Ovary (tissue), 9 donors: ENCODE measurements around the gene PTCH1. TPM values are rescaled to one million over a fixed set of nuclear protein-coding genes. Genes with fewer than 3 reads are reported as not detected.

Experiments used
- DNase-seq, 5 donors: peaks; one replicate each; pipeline ENCODE4 v3.0.0-alpha.2; 2019 to 2020
- H3K27ac ChIP-seq, 2 donors: fragments of 200-600 bp; one replicate each; pipeline versions ENCODE4 v1.5.1 to v1.8.0; 2019 to 2022
- H3K27me3 ChIP-seq: fragments of 200-600 bp; one replicate; pipeline ENCODE4 v1.8.0; 2022
- H3K36me3 ChIP-seq: fragments of 200-600 bp; sonication (generic); one replicate; pipeline ENCODE4 v1.5.1; 2019
- H3K4me1 ChIP-seq: one replicate; pipeline ENCODE4 v1.8.1; 2013; ENCODE audit warnings: mild to moderate bottlenecking, moderate library complexity; ENCODE audit not compliant: insufficient read depth
- H3K4me3 ChIP-seq: fragments of 200-600 bp; sonication (generic); one replicate; pipeline ENCODE4 v1.5.1; 2017
- H3K9me3 ChIP-seq, 2 donors: fragments of 200-600 bp in 1 of 2; sonication (generic) in 1 of 2; one replicate each; pipeline versions ENCODE4 v1.5.1 to v1.8.1; 2013 to 2019; ENCODE audit warnings: mild to moderate bottlenecking in 1 of 2, moderate library complexity in 1 of 2
- EP300 ChIP-seq: sonication (generic); formaldehyde crosslinking; IDR thresholded peaks from one replicate; pipeline ENCODE4 v1.6.1; 2017; ENCODE audit warnings: antibody characterized with exemption
- POLR2A ChIP-seq: fragments of 450-650 bp; IDR thresholded peaks from one replicate; pipeline ENCODE4 v1.6.1; 2017; ENCODE audit warnings: antibody characterized with exemption, mild to moderate bottlenecking, moderate library complexity
- WGBS, 3 donors: extraction: QIAGEN DNeasy Blood & Tissue Kit in 1 of 3; methylation state at CpG; one replicate each; pipeline versions ENCODE4 v1.1.5 to v1.1.7; 2013 to 2017; 5-methylcytosine and 5-hydroxymethylcytosine counted together
- intact Hi-C, 4 donors: fragments of 100-400 bp; cut with DNase I; formaldehyde crosslinking; loops; one replicate each; pipeline versions ENCODE4 v1.11.0 to v1.15.1; 2022 to 2023
- polyA plus RNA-seq, 2 donors: library from polyadenylated mRNA; stranded (reverse); fragments of 200-250 nt in 1 of 2; fragments of 350-450 nt in 1 of 2; fragmentation: Illumina TruSeq in 1 of 2; extraction: RNeasy Lipid Tissue Mini Kit (QIAGEN cat#74804) in 1 of 2; gene quantifications; one replicate each; pipeline ENCODE4 v1.2.3, GENCODE V29; 2013 to 2014
- total RNA-seq, 7 donors: library from RNA; depleted of rRNA in 2 of 7; stranded (reverse); fragments of >200 nt in 2 of 7; fragmentation: NEBNext Ultra II Directional in 3 of 7; extraction: Animal tissue kit (Norgen Biotek cat#: 25700) in 3 of 7; gene quantifications; one replicate each; pipeline versions ENCODE4 v1.1.0 to v1.2.4, GENCODE V29; 2016 to 2023
- TF ChIP-seq, protein P1 (sequence below), 3 donors: fragments of 450-650 bp in 2 of 3; fragments of 200-600 bp in 1 of 3; IDR thresholded peaks; one replicate each; pipeline versions ENCODE4 v1.5.1 to v1.8.0; 2016 to 2022; ENCODE audit warnings: antibody characterized with exemption in 3 of 3, mild to moderate bottlenecking in 1 of 3
- donor health status: DM: no; HTN: no; CAD: no; lungs with moderate emphysema.
- donor health status: DM: no; HTN: no; CAD: no.
- donor health status: Bipolar disorder and iron deficiency.
- donor health status: DM: yes; HTN: yes; CAD: no.
- donor health status: DM: no; HTN: no; CAD: no.
- donor health status: DM: yes; HTN: yes; CAD: no.

The PTCH1 gene
- total and polyA plus RNA-seq, 9 donors, result 6.4 to 24.3 (median 13.5) TPM

DNA sequence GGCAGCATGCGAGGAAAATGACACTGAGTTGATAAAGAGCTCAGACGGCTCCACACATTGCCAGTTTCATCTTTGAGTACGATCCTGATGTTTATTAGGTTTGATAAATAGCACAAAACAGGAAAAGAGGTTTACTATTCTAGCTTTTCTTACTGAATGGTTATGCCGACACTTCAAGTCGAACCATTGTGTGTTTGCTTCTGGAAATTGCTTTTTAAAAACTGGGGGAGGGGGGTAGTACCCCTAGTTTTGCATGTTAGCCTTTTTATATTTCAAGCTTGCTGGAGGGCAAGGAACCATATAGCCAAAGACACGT, 5.2 kb downstream of the PTCH1 start:
- TF ChIP-seq POLR2A, result no peak
- TF ChIP-seq EP300, result no peak
- TF ChIP-seq, protein P1, sequence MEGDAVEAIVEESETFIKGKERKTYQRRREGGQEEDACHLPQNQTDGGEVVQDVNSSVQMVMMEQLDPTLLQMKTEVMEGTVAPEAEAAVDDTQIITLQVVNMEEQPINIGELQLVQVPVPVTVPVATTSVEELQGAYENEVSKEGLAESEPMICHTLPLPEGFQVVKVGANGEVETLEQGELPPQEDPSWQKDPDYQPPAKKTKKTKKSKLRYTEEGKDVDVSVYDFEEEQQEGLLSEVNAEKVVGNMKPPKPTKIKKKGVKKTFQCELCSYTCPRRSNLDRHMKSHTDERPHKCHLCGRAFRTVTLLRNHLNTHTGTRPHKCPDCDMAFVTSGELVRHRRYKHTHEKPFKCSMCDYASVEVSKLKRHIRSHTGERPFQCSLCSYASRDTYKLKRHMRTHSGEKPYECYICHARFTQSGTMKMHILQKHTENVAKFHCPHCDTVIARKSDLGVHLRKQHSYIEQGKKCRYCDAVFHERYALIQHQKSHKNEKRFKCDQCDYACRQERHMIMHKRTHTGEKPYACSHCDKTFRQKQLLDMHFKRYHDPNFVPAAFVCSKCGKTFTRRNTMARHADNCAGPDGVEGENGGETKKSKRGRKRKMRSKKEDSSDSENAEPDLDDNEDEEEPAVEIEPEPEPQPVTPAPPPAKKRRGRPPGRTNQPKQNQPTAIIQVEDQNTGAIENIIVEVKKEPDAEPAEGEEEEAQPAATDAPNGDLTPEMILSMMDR (IDR thresholded peaks at IDR 0.05), result no peak

GRCh38 chr9:95510709-95511615, 5.8 kb downstream of the PTCH1 start:
- 0% methylated on average over 83 to 101 of the region's 102 CpGs for WGBS, 3 donors

More for the DNA sequence above, 5.2 kb downstream of the PTCH1 start:
- DNase-seq, result no peak
- Histone ChIP-seq H3K27me3 (no peaks in the 10 kb centered on the region), H3K36me3 (no peaks in the 10 kb centered on the region), H3K9me3 (no peaks in the 10 kb centered on the region), H3K4me1 (no peaks in the 10 kb centered on the region), H3K27ac (peak overlapping the region in 1 of 2 donors; percentile 86), H3K4me3 (peak overlapping the region; percentile 72)
- intact Hi-C loops, result no loop called here
- 0 to 3% (median 0%) methylated on average over 6 of the region's 6 CpGs for WGBS, 3 donors

GRCh38 chr9:95509851-95510708, 6.7 kb downstream of the PTCH1 start:
- peak overlapping the region; percentile 72 for H3K4me3 ChIP-seq
- H3K36me3 ChIP-seq, result no peaks in the 10 kb centered on the region
- no peaks in the 10 kb centered on the region for H3K4me1 ChIP-seq
- WGBS, 3 donors, result 0% methylated on average over 38 of the region's 38 CpGs
- intact Hi-C loops, result loop anchor here in 2 of 4 donors (10.0 kb wide), 2 partner anchors 365 to 705 kb away; partner anchors contain the start of gene ERCC6L2 (in 1 of the 2)
- H3K9me3 ChIP-seq, result no peaks in the 10 kb centered on the region
- TF ChIP-seq, protein P1 (IDR thresholded peaks at IDR 0.05), result no peak
- peak; percentile 18 to 57 (median 51) for DNase-seq
- H3K27me3 ChIP-seq, result no peaks in the 10 kb centered on the region
- H3K27ac ChIP-seq, result peak overlapping the region in 1 of 2 donors; percentile 86

More at GRCh38 chr9:95510709-95511615, 5.8 kb downstream of the PTCH1 start:
- H3K4me1 ChIP-seq, result no peaks in the 10 kb centered on the region
- no peaks in the 10 kb centered on the region for H3K27me3 ChIP-seq
- intact Hi-C loops, result no loop called here
- DNase-seq, result peak; percentile 86 to 94 (median 90)
- no peaks in the 10 kb centered on the region for H3K36me3 ChIP-seq
- TF ChIP-seq POLR2A (peak; percentile 54), EP300 (no peak)
- H3K9me3 ChIP-seq, result no peaks in the 10 kb centered on the region
- peak overlapping the region; percentile 73 to 86 for H3K27ac ChIP-seq
- H3K4me3 ChIP-seq, result peak overlapping the region; percentile 72

GRCh38 chr9:95508968-95509850, 7.6 kb downstream of the PTCH1 start:
- WGBS, 3 donors, result 0 to 1% (median 0%) methylated on average over 45 to 48 of the region's 48 CpGs
- Histone ChIP-seq H3K27ac (peak overlapping the region; percentile 82 to 86), H3K36me3 (no peaks in the 10 kb centered on the region), H3K4me1 (peaks cover 4% of the 10 kb centered on the region), H3K9me3 (no peaks in the 10 kb centered on the region), H3K4me3 (peak overlapping the region; percentile 72), H3K27me3 (no peaks in the 10 kb centered on the region)
- intact Hi-C loops, result loop anchor here in 2 of 4 donors (10.0 kb wide), 2 partner anchors 366 to 706 kb away; partner anchors contain the start of gene ERCC6L2 (in 1 of the 2)
- TF ChIP-seq EP300, result no peak
- TF ChIP-seq, protein P1 (IDR thresholded peaks at IDR 0.05), result no peak
- no peak for TF ChIP-seq POLR2A
- DNase-seq, result peak; percentile 81 to 92 (median 85)
